C4-2B (cell line): ENCODE data around the gene BMF.

Experiments
- H3K27ac ChIP-seq: fragments of 450-650 bp; 2 replicates; pipeline ENCODE4 v1.5.1; 2017
- ZFX ChIP-seq: fragments of 450-650 bp; IDR thresholded peaks from 2 replicates; pipeline ENCODE4 v1.6.1; 2017
- TF ChIP-seq, protein P1 (sequence below): fragments of 450-650 bp; conservative IDR thresholded peaks from 2 replicates; pipeline ENCODE4 v1.5.1; 2017; ENCODE audit warnings: mild to moderate bottlenecking

BMF gene

GRCh38 chr15:40047415-40048210 is 61.1 kb downstream of the BMF start:
- H3K27ac ChIP-seq, result no peak overlapping the region
- TF ChIP-seq ZFX, result no peak
- TF ChIP-seq, protein P1, sequence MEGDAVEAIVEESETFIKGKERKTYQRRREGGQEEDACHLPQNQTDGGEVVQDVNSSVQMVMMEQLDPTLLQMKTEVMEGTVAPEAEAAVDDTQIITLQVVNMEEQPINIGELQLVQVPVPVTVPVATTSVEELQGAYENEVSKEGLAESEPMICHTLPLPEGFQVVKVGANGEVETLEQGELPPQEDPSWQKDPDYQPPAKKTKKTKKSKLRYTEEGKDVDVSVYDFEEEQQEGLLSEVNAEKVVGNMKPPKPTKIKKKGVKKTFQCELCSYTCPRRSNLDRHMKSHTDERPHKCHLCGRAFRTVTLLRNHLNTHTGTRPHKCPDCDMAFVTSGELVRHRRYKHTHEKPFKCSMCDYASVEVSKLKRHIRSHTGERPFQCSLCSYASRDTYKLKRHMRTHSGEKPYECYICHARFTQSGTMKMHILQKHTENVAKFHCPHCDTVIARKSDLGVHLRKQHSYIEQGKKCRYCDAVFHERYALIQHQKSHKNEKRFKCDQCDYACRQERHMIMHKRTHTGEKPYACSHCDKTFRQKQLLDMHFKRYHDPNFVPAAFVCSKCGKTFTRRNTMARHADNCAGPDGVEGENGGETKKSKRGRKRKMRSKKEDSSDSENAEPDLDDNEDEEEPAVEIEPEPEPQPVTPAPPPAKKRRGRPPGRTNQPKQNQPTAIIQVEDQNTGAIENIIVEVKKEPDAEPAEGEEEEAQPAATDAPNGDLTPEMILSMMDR, result no peak

- H3K27ac ChIP-seq, result no peak overlapping the region
- TF ChIP-seq, protein P1, result no peak
- no peak for TF ChIP-seq ZFX
These were observed 61.8 kb downstream of the BMF start for GRCh38 chr15:40046721-40047414.

DNA sequence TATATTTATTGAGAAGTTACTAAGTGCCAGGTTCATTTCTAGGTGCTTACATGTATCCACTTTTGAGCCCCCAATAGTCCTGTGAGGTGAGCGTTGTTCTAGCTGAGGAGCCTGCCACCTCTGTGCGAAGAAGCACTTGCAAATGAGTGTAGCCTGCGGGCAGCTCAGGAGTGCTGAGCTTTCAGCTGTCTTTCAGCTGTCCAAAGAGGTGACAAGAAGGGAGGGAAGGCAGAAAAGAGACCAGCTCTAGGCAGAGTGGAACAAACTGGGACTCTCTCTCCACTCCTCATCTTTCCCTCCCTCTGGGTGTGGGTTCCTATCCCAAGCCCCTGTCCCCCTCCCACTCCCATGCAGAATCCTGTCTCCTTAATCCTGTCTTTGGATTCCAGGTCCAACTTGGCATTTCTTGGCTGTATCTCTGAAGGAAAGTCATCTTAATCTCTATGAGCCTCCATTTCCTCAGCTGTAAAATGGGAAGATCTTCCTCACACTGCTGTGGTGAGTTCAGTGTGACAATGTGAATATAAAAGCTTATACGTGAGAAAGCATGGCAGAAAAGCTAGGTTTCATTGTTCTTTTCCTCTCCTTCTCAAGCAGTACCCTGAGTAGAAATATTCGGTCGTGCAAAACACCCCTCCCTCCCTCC is 63.0 kb downstream of the BMF start:
- no peak overlapping the region for H3K27ac ChIP-seq
- TF ChIP-seq, protein P1, result no peak
- TF ChIP-seq ZFX, result no peak

GRCh38 chr15:40044717-40045571 is 63.7 kb downstream of the BMF start:
- TF ChIP-seq ZFX, result no peak
- TF ChIP-seq, protein P1, result peak; percentile 100
- H3K27ac ChIP-seq, result peak overlapping the region; percentile 4; the same call in 1 of the 2 replicates

GRCh38 chr15:40043927-40044716 is 64.6 kb downstream of the BMF start:
- TF ChIP-seq, protein P1, result no peak
- TF ChIP-seq ZFX, result no peak
- H3K27ac ChIP-seq, result peak overlapping the region; percentile 4; the same call in 1 of the 2 replicates

DNA sequence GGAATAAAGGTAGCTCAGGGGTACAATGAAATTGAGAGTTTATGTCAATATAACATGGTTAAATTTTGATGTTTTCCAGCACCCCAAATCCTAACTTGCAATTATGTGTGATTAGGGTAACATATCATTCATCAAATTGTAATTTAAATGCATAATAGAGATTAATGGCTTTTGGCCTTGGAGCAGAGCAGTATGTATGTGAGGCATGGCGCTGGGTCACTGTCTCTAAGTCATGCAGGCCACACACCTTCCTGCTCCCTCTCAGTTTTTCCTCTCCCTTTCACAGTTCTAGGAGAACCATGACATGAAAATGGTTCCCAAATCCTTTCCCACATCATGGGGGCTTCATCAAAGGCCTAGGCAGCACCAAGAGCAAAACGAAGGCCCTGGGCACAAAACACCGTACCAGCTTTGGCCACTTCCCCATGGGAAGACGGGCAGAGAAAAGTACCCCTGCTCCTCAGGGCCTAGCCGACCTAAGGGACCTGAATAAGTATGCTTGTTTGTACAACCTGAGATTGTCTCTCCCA is 65.8 kb downstream of the BMF start:
- TF ChIP-seq, protein P1, result no peak
- TF ChIP-seq ZFX, result no peak
- no peak overlapping the region for H3K27ac ChIP-seq
